Gastroesophageal sphincter (tissue), 4 donors: ENCODE measurements around the gene ZNF260. TPM values are rescaled to one million over a fixed set of nuclear protein-coding genes. Genes with fewer than 3 reads are reported as not detected.

Experiments used
- ATAC-seq: fragments of 150-250 bp; one replicate; pipeline ENCODE4 v1.9.1; 2016; ENCODE audit warnings: mild to moderate bottlenecking, moderate library complexity
- H3K27ac ChIP-seq, 4 donors: fragments of 200-600 bp; sonication (generic) in 3 of 4; 1 replicate in 3 of 4; 2 replicates in 1 of 4; pipeline ENCODE4 v1.5.1; 2016 to 2019
- H3K27me3 ChIP-seq: fragments of 200-600 bp; sonication (generic); one replicate; pipeline ENCODE4 v1.5.1; 2019
- H3K36me3 ChIP-seq, 2 donors: fragments of 200-600 bp; sonication (generic); one replicate each; pipeline ENCODE4 v1.5.1; 2019; ENCODE audit warnings: control low read depth in 1 of 2
- H3K4me1 ChIP-seq, 3 donors: fragments of 200-600 bp; sonication (generic); 1 replicate in 2 of 3; 2 replicates in 1 of 3; pipeline ENCODE4 v1.5.1; 2016 to 2019; ENCODE audit warnings: control low read depth in 2 of 3
- H3K4me3 ChIP-seq, 2 donors: fragments of 200-600 bp; sonication (generic); one replicate each; pipeline ENCODE4 v1.5.1; 2019; ENCODE audit warnings: mild to moderate bottlenecking in 1 of 2, moderate library complexity in 1 of 2
- H3K9me3 ChIP-seq, 3 donors: fragments of 200-600 bp; sonication (generic); one replicate each; pipeline ENCODE4 v1.5.1; 2017 to 2019; ENCODE audit warnings: control low read depth in 2 of 3
- CTCF ChIP-seq, 4 experiments: fragments of 200-600 bp in 2 of 4; fragments of 450-650 bp in 2 of 4; sonication (generic) in 1 of 4; IDR thresholded peaks; one replicate each; pipeline ENCODE4 v1.5.1; 2017 to 2019; ENCODE audit warnings: antibody characterized with exemption in 4 of 4, mild to moderate bottlenecking in 2 of 4, moderate library complexity in 2 of 4
- EP300 ChIP-seq: sonication (generic); formaldehyde crosslinking; IDR thresholded peaks from one replicate; pipeline ENCODE4 v1.6.1; 2017; ENCODE audit warnings: antibody characterized with exemption, mild to moderate bottlenecking
- POLR2A ChIP-seq, 2 donors: fragments of 450-650 bp; IDR thresholded peaks; one replicate each; pipeline ENCODE4 v1.6.1; 2017; ENCODE audit warnings: antibody characterized with exemption in 2 of 2, mild to moderate bottlenecking in 2 of 2, moderate library complexity in 1 of 2
- POLR2AphosphoS5 ChIP-seq: sonication (generic); formaldehyde crosslinking; IDR thresholded peaks from one replicate; pipeline ENCODE4 v1.6.1; 2017; ENCODE audit warnings: antibody characterized with exemption
- WGBS, 2 donors: methylation state at CpG; one replicate each; pipeline ENCODE4 v1.1.5; 2018; ENCODE audit warnings: low coverage in 1 of 2; 5-methylcytosine and 5-hydroxymethylcytosine counted together
- total RNA-seq, 4 donors: library from RNA; depleted of rRNA; stranded (reverse); fragments of >200 nt; gene quantifications; one replicate each; pipeline ENCODE4 v1.1.0, GENCODE V29; 2016

ZNF260 gene
- total RNA-seq, 4 donors from 2014 or later, result 6.9 to 13.9 (median 8.4) TPM

- WGBS, 2 donors, result 0% methylated on average over 10 to 14 of the region's 66 CpGs
- H3K27ac ChIP-seq, result peak within 1 kb of the TSS; percentile 48 to 91 (median 89)
- peak within 1 kb of the TSS; percentile 81 to 82 for H3K4me3 ChIP-seq
- TF ChIP-seq POLR2AphosphoS5 (peak; percentile 79), EP300 (no peak), POLR2A (IDR thresholded peaks at IDR 0.05) (peak; percentile 49 to 50)
- peaks cover 4 to 62% of the 10 kb centered on the region in 2 donors for H3K36me3 ChIP-seq
- H3K27me3 ChIP-seq, result no peaks in the 10 kb centered on the region
- peaks cover 4 to 24% (median 6%) of the 10 kb centered on the region in 3 donors for H3K4me1 ChIP-seq
- peak; percentile 97 for ATAC-seq
- H3K9me3 ChIP-seq, result peaks cover 0 to 22% (median 0%) of the 10 kb centered on the region in 3 donors
Observed at GRCh38 chr19:36573020-36573894, 45.2 kb upstream of the ZNF260 start, which contains the start of gene ZNF529. TSS of gene ZNF529 (minus strand) at chr19:36573292. CDS start at chr19:36572346, 946 bp downstream.

- H3K27me3 ChIP-seq, result no peaks in the 10 kb centered on the region
- H3K36me3 ChIP-seq, result peaks cover 3 to 63% of the 10 kb centered on the region in 2 donors
- H3K4me3 ChIP-seq, result peak overlapping the region; percentile 81 to 82
- peak overlapping the region; percentile 48 to 91 (median 89) for H3K27ac ChIP-seq
- peaks cover 0 to 29% (median 0%) of the 10 kb centered on the region in 3 donors for H3K9me3 ChIP-seq
- no peak for ATAC-seq
- WGBS, 2 donors, result 0 to 4% methylated on average over 11 of the region's 11 CpGs
- no peak for TF ChIP-seq POLR2A (IDR thresholded peaks at IDR 0.05)
- TF ChIP-seq EP300, result no peak
- TF ChIP-seq POLR2AphosphoS5, result no peak
- TF ChIP-seq CTCF (IDR thresholded peaks at IDR 0.05), result no peak
- peaks cover 4 to 24% (median 6%) of the 10 kb centered on the region in 3 donors for H3K4me1 ChIP-seq
Observed at GRCh38 chr19:36572593-36573019, 44.5 kb upstream of the ZNF260 start.

- ATAC-seq, result no peak
- Histone ChIP-seq H3K4me3 (no peak overlapping the region), H3K36me3 (peaks cover 0 to 92% of the 10 kb centered on the region in 2 donors), H3K27ac (no peak overlapping the region), H3K27me3 (no peaks in the 10 kb centered on the region), H3K9me3 (peaks cover 0 to 96% (median 0%) of the 10 kb centered on the region in 3 donors), H3K4me1 (no peaks in the 10 kb centered on the region)
- TF ChIP-seq POLR2AphosphoS5 (no peak), POLR2A (IDR thresholded peaks at IDR 0.05) (no peak)
- 94 to 100% methylated on average over 1 of the region's 1 CpG for WGBS, 2 donors
Observed at GRCh38 chr19:36564391-36564790, 36.3 kb upstream of the ZNF260 start.

- H3K4me3 ChIP-seq, result no peak overlapping the region
- peaks cover 28 to 99% of the 10 kb centered on the region in 2 donors for H3K36me3 ChIP-seq
- ATAC-seq, result no peak
- no peaks in the 10 kb centered on the region for H3K4me1 ChIP-seq
- no peak for TF ChIP-seq POLR2A (IDR thresholded peaks at IDR 0.05)
- no peak for TF ChIP-seq EP300
- no peak for TF ChIP-seq POLR2AphosphoS5
- no peak for TF ChIP-seq CTCF (IDR thresholded peaks at IDR 0.05)
- no peaks in the 10 kb centered on the region for H3K27me3 ChIP-seq
- H3K27ac ChIP-seq, result no peak overlapping the region
- H3K9me3 ChIP-seq, result peaks cover 8 to 100% (median 28%) of the 10 kb centered on the region in 3 donors
- 94% methylated on average over 4 to 5 of the region's 5 CpGs for WGBS, 2 donors
Observed at GRCh38 chr19:36547001-36547732, 19.1 kb upstream of the ZNF260 start.

- no peak for TF ChIP-seq CTCF (IDR thresholded peaks at IDR 0.05)
- H3K27ac ChIP-seq, result peak overlapping the region; percentile 51 to 93 (median 92)
- peaks cover 0 to 24% (median 5%) of the 10 kb centered on the region in 3 donors for H3K4me1 ChIP-seq
- WGBS, 2 donors, result 14 to 18% methylated on average over 6 to 8 of the region's 12 CpGs
- no peaks in the 10 kb centered on the region for H3K27me3 ChIP-seq
- no peak for ATAC-seq
- peaks cover 0 to 54% (median 0%) of the 10 kb centered on the region in 3 donors for H3K9me3 ChIP-seq
- H3K36me3 ChIP-seq, result peaks cover 0 to 40% of the 10 kb centered on the region in 2 donors
- H3K4me3 ChIP-seq, result peak overlapping the region; percentile 56 to 66
Observed at GRCh38 chr19:36528921-36529518, 949 bp upstream of the ZNF260 start.
